SK-N-SH (cell line): ENCODE data around the gene SGMS2. TPM values are rescaled to one million over a fixed set of nuclear protein-coding genes. Genes with fewer than 3 reads are reported as not detected.

Experiments
- CTCF ChIA-PET: fragments of 300-600, 350-600 bp; formaldehyde crosslinking; extraction: SDS; loops from one replicate; lab custom pipeline; 2021; lab: Yijun Ruan, JAX
- POLR2A ChIA-PET: fragments of 350-600 bp; sonication (Branson Sonifier 250); formaldehyde crosslinking; extraction: SDS; loops from one replicate; lab custom pipeline; 2020; ENCODE audit warnings: antibody characterized with exemption, inconsistent platforms; lab: Yijun Ruan, JAX
- DNase-seq: peaks from one replicate; pipeline ENCODE4 v3.0.0; 2012
- H2AFZ ChIP-seq: fragments of 200-600 bp; sonication (generic); 2 replicates; pipeline ENCODE4 v1.8.1; 2016; ENCODE audit warnings: antibody characterized with exemption, mild to moderate bottlenecking, low read depth
- H3F3A ChIP-seq: fragments of 200-600 bp; sonication (generic); replicated peaks from 2 replicates; pipeline ENCODE3; 2016; ENCODE audit warnings: antibody characterized with exemption, mild to moderate bottlenecking; ENCODE audit not compliant: insufficient read depth
- H3K27ac ChIP-seq, 2 experiments: fragments of 200-500 bp in 1 of 2; fragments of 200-600 bp in 1 of 2; sonication (Bioruptor generic) in 1 of 2; sonication (generic), shearing (Covaris generic) in 1 of 2; 2 replicates each; pipeline versions ENCODE4 v1.5.1 to v1.6.1; 2014 to 2016; ENCODE audit warnings: low read depth in 2 of 2, inconsistent platforms in 1 of 2, low read length in 1 of 2, mild to moderate bottlenecking in 1 of 2, mixed read lengths in 1 of 2
- H3K27me3 ChIP-seq: fragments of 200-600 bp; sonication (generic), shearing (Covaris generic); 2 replicates; pipeline ENCODE4 v1.6.1; 2016; ENCODE audit warnings: mixed run types; ENCODE audit not compliant: insufficient read depth
- H3K36me3 ChIP-seq, 2 experiments: fragments of 200-500 bp in 1 of 2; fragments of 200-600 bp in 1 of 2; sonication (Bioruptor generic) in 1 of 2; sonication (generic) in 1 of 2; replicated peaks in 1 of 2; 2 replicates each; pipeline versions ENCODE3 to v1.5.1; 2014 to 2016; ENCODE audit warnings: low read length in 1 of 2, mild to moderate bottlenecking in 1 of 2; ENCODE audit not compliant: insufficient read depth in 2 of 2, control insufficient read depth in 1 of 2
- H3K4me1 ChIP-seq, 2 experiments: fragments of 200-500 bp in 1 of 2; fragments of 200-600 bp in 1 of 2; sonication (Bioruptor generic) in 1 of 2; sonication (generic), shearing (Covaris generic) in 1 of 2; 2 replicates each; pipeline versions ENCODE4 v1.5.1 to v1.6.1; 2014 to 2016; ENCODE audit warnings: low read depth in 1 of 2, low read length in 1 of 2, mixed run types in 1 of 2; ENCODE audit not compliant: insufficient read depth in 2 of 2, control insufficient read depth in 1 of 2
- H3K4me2 ChIP-seq: fragments of 200-600 bp; sonication (generic), shearing (Covaris generic); 2 replicates; pipeline ENCODE4 v1.6.1; 2017; ENCODE audit warnings: mixed run types
- H3K4me3 ChIP-seq, 2 experiments: fragments of 200-500 bp in 1 of 2; fragments of 200-600 bp in 1 of 2; sonication (Bioruptor generic) in 1 of 2; sonication (generic), shearing (Covaris generic) in 1 of 2; 2 replicates each; pipeline versions ENCODE4 v1.5.1 to v1.8.1; 2014 to 2016; ENCODE audit warnings: low read depth in 2 of 2, inconsistent platforms in 1 of 2, low read length in 1 of 2, mild to moderate bottlenecking in 1 of 2, mixed read lengths in 1 of 2, moderate library complexity in 1 of 2
- H3K79me2 ChIP-seq: fragments of 200-600 bp; sonication (generic); 2 replicates; pipeline ENCODE4 v1.8.1; 2017; ENCODE audit warnings: mild to moderate bottlenecking; ENCODE audit not compliant: insufficient read depth
- H3K9ac ChIP-seq: fragments of 200-600 bp; sonication (generic); 2 replicates; pipeline ENCODE4 v1.6.1; 2017; ENCODE audit warnings: mixed run types
- H3K9me2 ChIP-seq: fragments of 200-600 bp; sonication (generic); 2 replicates; pipeline ENCODE4 v1.6.1; 2017; ENCODE audit warnings: mixed run types
- H3K9me3 ChIP-seq: fragments of 200-600 bp; sonication (generic); 2 replicates; pipeline ENCODE4 v1.6.1; 2017; ENCODE audit warnings: mixed run types, mild to moderate bottlenecking, moderate library complexity
- H4K20me1 ChIP-seq: fragments of 200-600 bp; sonication (generic); 2 replicates; pipeline ENCODE4 v1.6.1; 2017; ENCODE audit warnings: mild to moderate bottlenecking, mixed run types; ENCODE audit not compliant: insufficient read depth
- CHD2 ChIP-seq: fragments of 150-350 bp; IDR thresholded peaks from 2 replicates; pipeline ENCODE4 v1.6.1; 2018; ENCODE audit warnings: low read length; ENCODE audit not compliant: partially characterized antibody
- ELF1 ChIP-seq: IDR thresholded peaks from 2 replicates; pipeline ENCODE4 v1.4.0; 2012
- EZH2phosphoT487 ChIP-seq: fragments of 200-600 bp; sonication (generic); IDR thresholded peaks from 2 replicates; pipeline ENCODE4 v1.6.1; 2017; ENCODE audit warnings: low read depth, mixed run types, mild to moderate bottlenecking, antibody characterized with exemption, moderate library complexity, borderline replicate concordance
- FOSL2 ChIP-seq: IDR thresholded peaks from 2 replicates; pipeline ENCODE4 v1.4.0; 2012; ENCODE audit warnings: low read depth, mild to moderate bottlenecking, moderate library complexity, borderline replicate concordance
- FOXM1 ChIP-seq: IDR thresholded peaks from 2 replicates; pipeline ENCODE4 v1.4.0; 2012; ENCODE audit warnings: low read depth, mild to moderate bottlenecking
- GATA2 ChIP-seq: sonication (generic); formaldehyde crosslinking; IDR thresholded peaks from 2 replicates; pipeline ENCODE4 v1.5.0; 2020; ENCODE audit warnings: mild to moderate bottlenecking, missing genetic modification reagents
- MEF2A ChIP-seq: IDR thresholded peaks from 2 replicates; pipeline ENCODE4 v1.4.0; 2012; ENCODE audit warnings: low read depth, borderline replicate concordance
- MXI1 ChIP-seq: IDR thresholded peaks from 2 replicates; pipeline ENCODE4 v1.6.1; 2012; ENCODE audit warnings: mild to moderate bottlenecking, low read depth, low read length, improper control_type of control experiment
- NRF1 ChIP-seq: IDR thresholded peaks from 2 replicates; pipeline ENCODE4 v1.6.1; 2012; ENCODE audit warnings: low read depth, mild to moderate bottlenecking, low read length
- POLR2AphosphoS5 ChIP-seq: IDR thresholded peaks from 2 replicates; pipeline ENCODE4 v1.6.1; 2012; ENCODE audit warnings: low read depth, low read length
- RAD21 ChIP-seq: IDR thresholded peaks from 2 replicates; pipeline ENCODE4 v1.6.1; 2012; ENCODE audit warnings: mild to moderate bottlenecking, low read length
- RFX5 ChIP-seq: IDR thresholded peaks from 2 replicates; pipeline ENCODE4 v1.6.1; 2012; ENCODE audit warnings: mild to moderate bottlenecking, improper control_type of control experiment, low read length
- RXRA ChIP-seq: IDR thresholded peaks from 2 replicates; pipeline ENCODE4 v1.4.0; 2012; ENCODE audit warnings: low read depth, mild to moderate bottlenecking, borderline replicate concordance
- SIN3A ChIP-seq: IDR thresholded peaks from 2 replicates; pipeline ENCODE4 v1.6.1; 2012; ENCODE audit warnings: low read depth, mild to moderate bottlenecking, low read length, moderate library complexity, borderline replicate concordance
- SMC3 ChIP-seq: IDR thresholded peaks from 2 replicates; pipeline ENCODE4 v1.6.1; 2012; ENCODE audit warnings: low read depth, low read length, improper control_type of control experiment
- TAF1 ChIP-seq: IDR thresholded peaks from 2 replicates; pipeline ENCODE4 v1.6.1; 2012; ENCODE audit warnings: low read depth, mild to moderate bottlenecking, low read length, moderate library complexity, borderline replicate concordance
- WGBS: methylation state at CpG from one replicate; pipeline ENCODE4 v1.1.6; 2017; ENCODE audit warnings: low lambda C conversion rate; 5-methylcytosine and 5-hydroxymethylcytosine counted together
- polyA plus RNA-seq, 3 experiments: library from polyadenylated mRNA; depleted of rRNA; stranded (reverse); fragments of >200 nt; gene quantifications; 2 replicates each; pipeline ENCODE4 v1.2.3, GENCODE V29; 2012
- TF ChIP-seq, protein P1 (sequence below): IDR thresholded peaks from 2 replicates; pipeline ENCODE4 v1.4.0; 2012; ENCODE audit warnings: low read depth, borderline replicate concordance
- TF ChIP-seq, protein P2 (sequence below): IDR thresholded peaks from 2 replicates; pipeline ENCODE4; 2012
- TF ChIP-seq, protein P3 (sequence below): IDR thresholded peaks from 2 replicates; pipeline ENCODE4 v1.6.1; 2012; ENCODE audit warnings: mild to moderate bottlenecking, low read depth, low read length, moderate library complexity
- TF ChIP-seq, protein P4 (sequence below): fragments of 150-350 bp; IDR thresholded peaks from 2 replicates; pipeline ENCODE4 v1.6.1; 2017; ENCODE audit warnings: antibody characterized with exemption, low read length, low read depth, borderline replicate concordance
- TF ChIP-seq, protein P5 (sequence below): IDR thresholded peaks from 2 replicates; pipeline ENCODE4 v1.4.0; 2012; ENCODE audit warnings: low read depth
- TF ChIP-seq, protein P6 (sequence below): fragments of 150-350 bp; IDR thresholded peaks from 2 replicates; pipeline ENCODE4 v1.6.1; 2016; ENCODE audit warnings: mild to moderate bottlenecking, low read depth, low read length

The SGMS2 gene
- polyA plus RNA-seq, 1 of the 3 experiments (the other 2 are of a cell fraction): 0.82 TPM

DNA sequence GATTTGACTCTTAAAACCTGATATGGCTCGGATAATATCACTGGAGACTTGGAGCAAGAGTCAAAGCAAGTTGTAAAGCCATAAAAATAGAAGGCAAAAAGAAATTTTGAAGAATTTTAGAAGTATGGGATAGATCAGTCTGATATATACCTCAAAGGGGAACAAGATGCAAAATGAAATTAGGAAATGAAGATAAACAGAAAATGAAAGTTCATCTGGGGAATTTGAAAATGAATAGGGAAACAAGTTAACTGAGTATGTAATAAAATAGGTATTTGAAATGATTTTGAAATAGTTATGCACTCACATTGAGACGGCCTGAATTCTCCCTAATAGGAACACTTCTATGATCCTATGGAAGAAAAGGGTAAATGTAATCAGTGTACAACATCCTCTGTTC, 112.3 kb downstream of the SGMS2 start (continued):
- TF ChIP-seq EZH2phosphoT487: no peak
- no peak for TF ChIP-seq SMC3
- TF ChIP-seq ELF1: no peak
- TF ChIP-seq, protein P1, sequence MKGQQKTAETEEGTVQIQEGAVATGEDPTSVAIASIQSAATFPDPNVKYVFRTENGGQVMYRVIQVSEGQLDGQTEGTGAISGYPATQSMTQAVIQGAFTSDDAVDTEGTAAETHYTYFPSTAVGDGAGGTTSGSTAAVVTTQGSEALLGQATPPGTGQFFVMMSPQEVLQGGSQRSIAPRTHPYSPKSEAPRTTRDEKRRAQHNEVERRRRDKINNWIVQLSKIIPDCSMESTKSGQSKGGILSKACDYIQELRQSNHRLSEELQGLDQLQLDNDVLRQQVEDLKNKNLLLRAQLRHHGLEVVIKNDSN: no peak

DNA sequence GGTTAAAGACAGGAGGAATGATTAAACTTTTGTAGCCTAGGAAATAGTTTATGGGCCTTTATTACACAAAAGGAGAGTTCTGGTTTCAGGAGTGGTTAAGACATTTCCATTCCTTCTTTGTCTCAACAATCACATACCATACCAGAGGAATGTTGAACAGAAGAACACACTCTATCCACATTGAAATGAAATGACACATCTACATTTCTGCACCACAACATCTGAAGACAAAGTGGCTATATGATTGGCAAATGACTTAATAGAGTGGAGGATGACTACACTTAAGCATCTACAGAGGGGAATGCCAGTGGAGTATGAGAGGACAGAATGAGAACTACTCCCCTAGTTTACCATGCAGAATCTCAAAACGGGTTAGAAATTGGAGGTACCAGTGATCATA, 114.6 kb downstream of the SGMS2 start:
- TF ChIP-seq FOSL2 (no peak), MEF2A (no peak), RFX5 (no peak), SIN3A (no peak), POLR2AphosphoS5 (no peak), ELF1 (no peak), MXI1 (no peak), FOXM1 (no peak), NRF1 (no peak), GATA2 (CRISPR knock-in tag) (no peak), RAD21 (no peak), TAF1 (no peak), CHD2 (no peak), RXRA (no peak)
- TF ChIP-seq, protein P2, sequence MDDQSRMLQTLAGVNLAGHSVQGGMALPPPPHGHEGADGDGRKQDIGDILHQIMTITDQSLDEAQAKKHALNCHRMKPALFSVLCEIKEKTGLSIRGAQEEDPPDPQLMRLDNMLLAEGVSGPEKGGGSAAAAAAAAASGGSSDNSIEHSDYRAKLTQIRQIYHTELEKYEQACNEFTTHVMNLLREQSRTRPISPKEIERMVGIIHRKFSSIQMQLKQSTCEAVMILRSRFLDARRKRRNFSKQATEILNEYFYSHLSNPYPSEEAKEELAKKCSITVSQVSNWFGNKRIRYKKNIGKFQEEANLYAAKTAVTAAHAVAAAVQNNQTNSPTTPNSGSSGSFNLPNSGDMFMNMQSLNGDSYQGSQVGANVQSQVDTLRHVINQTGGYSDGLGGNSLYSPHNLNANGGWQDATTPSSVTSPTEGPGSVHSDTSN: no peak
- TF ChIP-seq, protein P3, sequence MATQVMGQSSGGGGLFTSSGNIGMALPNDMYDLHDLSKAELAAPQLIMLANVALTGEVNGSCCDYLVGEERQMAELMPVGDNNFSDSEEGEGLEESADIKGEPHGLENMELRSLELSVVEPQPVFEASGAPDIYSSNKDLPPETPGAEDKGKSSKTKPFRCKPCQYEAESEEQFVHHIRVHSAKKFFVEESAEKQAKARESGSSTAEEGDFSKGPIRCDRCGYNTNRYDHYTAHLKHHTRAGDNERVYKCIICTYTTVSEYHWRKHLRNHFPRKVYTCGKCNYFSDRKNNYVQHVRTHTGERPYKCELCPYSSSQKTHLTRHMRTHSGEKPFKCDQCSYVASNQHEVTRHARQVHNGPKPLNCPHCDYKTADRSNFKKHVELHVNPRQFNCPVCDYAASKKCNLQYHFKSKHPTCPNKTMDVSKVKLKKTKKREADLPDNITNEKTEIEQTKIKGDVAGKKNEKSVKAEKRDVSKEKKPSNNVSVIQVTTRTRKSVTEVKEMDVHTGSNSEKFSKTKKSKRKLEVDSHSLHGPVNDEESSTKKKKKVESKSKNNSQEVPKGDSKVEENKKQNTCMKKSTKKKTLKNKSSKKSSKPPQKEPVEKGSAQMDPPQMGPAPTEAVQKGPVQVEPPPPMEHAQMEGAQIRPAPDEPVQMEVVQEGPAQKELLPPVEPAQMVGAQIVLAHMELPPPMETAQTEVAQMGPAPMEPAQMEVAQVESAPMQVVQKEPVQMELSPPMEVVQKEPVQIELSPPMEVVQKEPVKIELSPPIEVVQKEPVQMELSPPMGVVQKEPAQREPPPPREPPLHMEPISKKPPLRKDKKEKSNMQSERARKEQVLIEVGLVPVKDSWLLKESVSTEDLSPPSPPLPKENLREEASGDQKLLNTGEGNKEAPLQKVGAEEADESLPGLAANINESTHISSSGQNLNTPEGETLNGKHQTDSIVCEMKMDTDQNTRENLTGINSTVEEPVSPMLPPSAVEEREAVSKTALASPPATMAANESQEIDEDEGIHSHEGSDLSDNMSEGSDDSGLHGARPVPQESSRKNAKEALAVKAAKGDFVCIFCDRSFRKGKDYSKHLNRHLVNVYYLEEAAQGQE: no peak
- TF ChIP-seq, protein P4, sequence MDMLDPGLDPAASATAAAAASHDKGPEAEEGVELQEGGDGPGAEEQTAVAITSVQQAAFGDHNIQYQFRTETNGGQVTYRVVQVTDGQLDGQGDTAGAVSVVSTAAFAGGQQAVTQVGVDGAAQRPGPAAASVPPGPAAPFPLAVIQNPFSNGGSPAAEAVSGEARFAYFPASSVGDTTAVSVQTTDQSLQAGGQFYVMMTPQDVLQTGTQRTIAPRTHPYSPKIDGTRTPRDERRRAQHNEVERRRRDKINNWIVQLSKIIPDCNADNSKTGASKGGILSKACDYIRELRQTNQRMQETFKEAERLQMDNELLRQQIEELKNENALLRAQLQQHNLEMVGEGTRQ: no peak
- TF ChIP-seq, protein P5, sequence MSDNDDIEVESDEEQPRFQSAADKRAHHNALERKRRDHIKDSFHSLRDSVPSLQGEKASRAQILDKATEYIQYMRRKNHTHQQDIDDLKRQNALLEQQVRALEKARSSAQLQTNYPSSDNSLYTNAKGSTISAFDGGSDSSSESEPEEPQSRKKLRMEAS: no peak
- TF ChIP-seq, protein P6, sequence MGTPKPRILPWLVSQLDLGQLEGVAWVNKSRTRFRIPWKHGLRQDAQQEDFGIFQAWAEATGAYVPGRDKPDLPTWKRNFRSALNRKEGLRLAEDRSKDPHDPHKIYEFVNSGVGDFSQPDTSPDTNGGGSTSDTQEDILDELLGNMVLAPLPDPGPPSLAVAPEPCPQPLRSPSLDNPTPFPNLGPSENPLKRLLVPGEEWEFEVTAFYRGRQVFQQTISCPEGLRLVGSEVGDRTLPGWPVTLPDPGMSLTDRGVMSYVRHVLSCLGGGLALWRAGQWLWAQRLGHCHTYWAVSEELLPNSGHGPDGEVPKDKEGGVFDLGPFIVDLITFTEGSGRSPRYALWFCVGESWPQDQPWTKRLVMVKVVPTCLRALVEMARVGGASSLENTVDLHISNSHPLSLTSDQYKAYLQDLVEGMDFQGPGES: no peak
- Histone ChIP-seq H2AFZ (no peak overlapping the region), H3K4me3 (no peak overlapping the region), H4K20me1 (no peaks in the 10 kb centered on the region), H3K9me2 (no peaks in the 10 kb centered on the region), H3F3A (no peaks in the 10 kb centered on the region), H3K4me1 (no peaks in the 10 kb centered on the region), H3K27me3 (no peaks in the 10 kb centered on the region), H3K79me2 (no peaks in the 10 kb centered on the region), H3K27ac (no peak overlapping the region), H3K9me3 (no peaks in the 10 kb centered on the region), H3K36me3 (peaks cover 0 to 2% of the 10 kb centered on the region in 2 experiments), H3K4me2 (no peak overlapping the region), H3K9ac (no peak overlapping the region)
- ChIA-PET POLR2A (no interaction called here), CTCF (no interaction called here)
- DNase-seq: no peak
- 93% methylated on average over 1 of the region's 1 CpG for WGBS
